HUES6 (cell line): ENCODE measurements around the gene GDA.
"Not testable (repeated sequence)": the region's sequence is repeated elsewhere in the genome, so short reads cannot be mapped to it uniquely, and the experiment has no call there.

Experiments used
- H3K27ac ChIP-seq: 2 replicates; pipeline ENCODE4 v1.7.0; 2013; ENCODE audit warnings: low read depth, mild to moderate bottlenecking, low read length, inconsistent platforms
- H3K27me3 ChIP-seq: 2 replicates; pipeline ENCODE4 v1.6.1; 2013; ENCODE audit warnings: low read length; ENCODE audit not compliant: control insufficient read depth, insufficient read depth
- H3K36me3 ChIP-seq: 2 replicates; pipeline ENCODE4 v1.6.1; 2013; ENCODE audit warnings: low read length; ENCODE audit not compliant: control insufficient read depth, insufficient read depth
- H3K4me1 ChIP-seq: 2 replicates; pipeline ENCODE4 v1.6.1; 2013; ENCODE audit warnings: low read length; ENCODE audit not compliant: control insufficient read depth, insufficient read depth
- H3K4me3 ChIP-seq: 2 replicates; pipeline ENCODE4 v1.5.1; 2013; ENCODE audit warnings: low read depth, low read length
- H3K9ac ChIP-seq: one replicate; pipeline ENCODE4 v1.6.1; 2013; ENCODE audit warnings: mild to moderate bottlenecking, low read length
- H3K9me3 ChIP-seq: 2 replicates; pipeline ENCODE4 v1.6.1; 2013; ENCODE audit warnings: low read depth, low read length; ENCODE audit not compliant: control insufficient read depth, insufficient read depth

Gene GDA

GRCh38 chr9:72254901-72255545, 105.8 kb downstream of the GDA start:
- Histone ChIP-seq H3K4me1 (no peaks in the 10 kb centered on the region), H3K27ac (no peak overlapping the region), H3K27me3 (no peaks in the 10 kb centered on the region), H3K9ac (no peak overlapping the region), H3K9me3 (no peaks in the 10 kb centered on the region), H3K36me3 (no peaks in the 10 kb centered on the region), H3K4me3 (no peak overlapping the region)

GRCh38 chr9:72255569-72255968, 106.3 kb downstream of the GDA start:
- Histone ChIP-seq H3K27ac (no peak overlapping the region), H3K4me3 (no peak overlapping the region), H3K36me3 (no peaks in the 10 kb centered on the region), H3K27me3 (no peaks in the 10 kb centered on the region), H3K9ac (no peak overlapping the region), H3K4me1 (no peaks in the 10 kb centered on the region), H3K9me3 (no peaks in the 10 kb centered on the region)

GRCh38 chr9:72256931-72257330, 107.7 kb downstream of the GDA start:
- Histone ChIP-seq H3K27ac (no peak overlapping the region), H3K36me3 (no peaks in the 10 kb centered on the region), H3K9ac (no peak overlapping the region), H3K9me3 (no peaks in the 10 kb centered on the region), H3K4me1 (no peaks in the 10 kb centered on the region), H3K27me3 (no peaks in the 10 kb centered on the region), H3K4me3 (no peak overlapping the region)

- Histone ChIP-seq H3K9me3 (no peaks in the 10 kb centered on the region), H3K36me3 (no peaks in the 10 kb centered on the region), H3K27ac (no peak overlapping the region), H3K27me3 (no peaks in the 10 kb centered on the region), H3K4me1 (no peaks in the 10 kb centered on the region), H3K4me3 (no peak overlapping the region), H3K9ac (no peak overlapping the region)
Observed at GRCh38 chr9:72257814-72258213, 108.6 kb downstream of the GDA start.

GRCh38 chr9:72262063-72262462, 112.8 kb downstream of the GDA start:
- H3K4me3 ChIP-seq, result no peak overlapping the region
- no peak overlapping the region for H3K27ac ChIP-seq
- no peaks in the 10 kb centered on the region for H3K36me3 ChIP-seq
- H3K27me3 ChIP-seq, result no peaks in the 10 kb centered on the region
- no peak overlapping the region for H3K9ac ChIP-seq
- H3K9me3 ChIP-seq, result no peaks in the 10 kb centered on the region
- H3K4me1 ChIP-seq, result no peaks in the 10 kb centered on the region

GRCh38 chr9:72263572-72263971, 114.3 kb downstream of the GDA start:
- H3K4me1 ChIP-seq, result no peaks in the 10 kb centered on the region
- H3K27ac ChIP-seq, result no peak overlapping the region

GRCh38 chr9:72268961-72269360, 119.7 kb downstream of the GDA start:
- H3K27ac ChIP-seq, result no peak overlapping the region
- H3K4me3 ChIP-seq, result no peak overlapping the region
- H3K9ac ChIP-seq, result no peak overlapping the region
- H3K4me1 ChIP-seq, result no peaks in the 10 kb centered on the region
- no peaks in the 10 kb centered on the region for H3K27me3 ChIP-seq
- no peaks in the 10 kb centered on the region for H3K36me3 ChIP-seq
- no peaks in the 10 kb centered on the region for H3K9me3 ChIP-seq

More at GRCh38 chr9:72263572-72263971, 114.3 kb downstream of the GDA start:
- Histone ChIP-seq H3K9me3 (no peaks in the 10 kb centered on the region), H3K36me3 (no peaks in the 10 kb centered on the region), H3K4me3 (no peak overlapping the region), H3K27me3 (no peaks in the 10 kb centered on the region), H3K9ac (no peak overlapping the region)

- H3K27me3 ChIP-seq, H3K4me1 ChIP-seq, H3K36me3 ChIP-seq, H3K4me3 ChIP-seq, H3K27ac ChIP-seq, H3K9ac ChIP-seq, H3K9me3 ChIP-seq: not testable (repeated sequence)
Observed at GRCh38 chr9:72270359-72270758, 121.1 kb downstream of the GDA start.

- H3K27ac ChIP-seq, result no peak overlapping the region
- H3K27me3 ChIP-seq, result no peaks in the 10 kb centered on the region
- H3K9ac ChIP-seq, result no peak overlapping the region
- H3K4me3 ChIP-seq, result no peak overlapping the region
- H3K9me3 ChIP-seq, result 0 out of 2 replicates have a peak, but pooled peaks cover 5% of the 10 kb centered on the region
- no peaks in the 10 kb centered on the region for H3K4me1 ChIP-seq
- H3K36me3 ChIP-seq, result no peaks in the 10 kb centered on the region
Observed at GRCh38 chr9:72271613-72272478, 122.6 kb downstream of the GDA start.

GRCh38 chr9:72274441-72274840, 125.2 kb downstream of the GDA start:
- H3K27me3 ChIP-seq, result no peaks in the 10 kb centered on the region
- no peaks in the 10 kb centered on the region for H3K36me3 ChIP-seq
- H3K27ac ChIP-seq, result no peak overlapping the region
- H3K9me3 ChIP-seq, result 0 out of 2 replicates have a peak, but pooled peaks cover 5% of the 10 kb centered on the region
- no peak overlapping the region for H3K9ac ChIP-seq
- H3K4me3 ChIP-seq, result no peak overlapping the region
- H3K4me1 ChIP-seq, result no peaks in the 10 kb centered on the region

- H3K36me3 ChIP-seq, result no peaks in the 10 kb centered on the region
- H3K9me3 ChIP-seq, result 0 out of 2 replicates have a peak, but pooled peaks cover 5% of the 10 kb centered on the region
- H3K27ac ChIP-seq, result no peak overlapping the region
- H3K9ac ChIP-seq, result no peak overlapping the region
- no peaks in the 10 kb centered on the region for H3K4me1 ChIP-seq
- no peak overlapping the region for H3K4me3 ChIP-seq
- H3K27me3 ChIP-seq, result no peaks in the 10 kb centered on the region
Observed at GRCh38 chr9:72274916-72275315, 125.7 kb downstream of the GDA start.
